Measurements from ENCODE around the gene FBXO38.

DNA sequence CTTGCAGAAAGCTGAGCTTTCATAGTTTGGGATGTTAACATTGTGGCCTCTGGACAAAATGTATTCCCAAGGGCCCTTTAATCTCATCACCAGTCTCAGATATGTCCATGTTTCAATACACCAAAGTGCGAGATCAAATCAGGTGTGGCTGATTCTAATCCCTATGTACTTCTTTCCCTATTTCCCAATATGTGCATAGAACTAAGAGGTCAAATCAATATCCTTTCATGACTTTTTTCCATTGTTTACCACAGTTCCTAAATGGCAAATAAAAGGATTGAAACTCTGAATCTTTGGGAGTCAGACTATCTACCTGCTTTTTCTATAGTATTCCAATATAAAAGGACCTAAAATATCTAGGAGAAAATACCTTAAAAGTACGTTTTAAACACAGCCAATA, 105.0 kb downstream of the FBXO38 start:
- no peak for TF ChIP-seq CTCF (conservative IDR thresholded peaks at IDR 0.05)
- no peak for TF ChIP-seq ZFX (IDR thresholded peaks at IDR 0.05)
